Liver (tissue), 3 donors: ENCODE data around the gene FOXO1.

Experiments
- CTCF ChIP-seq: fragments of 150-350 bp; IDR thresholded peaks from 2 replicates; pipeline ENCODE4 v1.5.1; 2017; ENCODE audit warnings: improper control_type of control experiment, low read depth, low read length; ENCODE audit not compliant: missing input control
- MAX ChIP-seq: IDR thresholded peaks from 2 replicates; pipeline ENCODE4 v1.6.1; 2016; ENCODE audit warnings: antibody characterized with exemption
- RAD21 ChIP-seq, 2 donors: IDR thresholded peaks; 2 replicates each; pipeline ENCODE4 v1.6.1; 2016; ENCODE audit warnings: antibody characterized with exemption in 2 of 2, mild to moderate bottlenecking in 2 of 2
- TAF1 ChIP-seq: conservative IDR thresholded peaks from 2 replicates; pipeline ENCODE4 v1.6.1; 2016; ENCODE audit warnings: antibody characterized with exemption, mild to moderate bottlenecking
- donor health status: healthy.
- donor health status: healthy.

- TF ChIP-seq CTCF, result no peak
- no peak for TF ChIP-seq MAX
- TF ChIP-seq TAF1, result no peak
- no peak for TF ChIP-seq RAD21 (IDR thresholded peaks at IDR 0.05)
Observed at GRCh38 chr13:40592035-40592434, 74.4 kb downstream of the FOXO1 start.
